Measurements from ENCODE around the gene AQP4. TPM values are rescaled to one million over a fixed set of nuclear protein-coding genes. Genes with fewer than 3 reads are reported as not detected.

Gene AQP4
- polyA plus RNA-seq, 1 donor (not counting 4 experiments of a cell fraction or from before 2014, with no cell fraction given), result not detected

- no peaks in the 10 kb centered on the region for H3K4me1 ChIP-seq (ENCODE audit: control insufficient read depth, extremely low read depth, insufficient read depth, low read length)
- no peaks in the 10 kb centered on the region for H3K27me3 ChIP-seq (ENCODE audit: control insufficient read depth, extremely low read depth, insufficient read depth, low read length)
- dilution Hi-C loops (cut with MboI; ENCODE audit: extremely low pct_ligation_motif_present, low sequenced_read_pairs), result no loop called here
- TF ChIP-seq EZH2 (IDR thresholded peaks at IDR 0.05; ENCODE audit: low read length), result no peak
- TF ChIP-seq, protein P1, sequence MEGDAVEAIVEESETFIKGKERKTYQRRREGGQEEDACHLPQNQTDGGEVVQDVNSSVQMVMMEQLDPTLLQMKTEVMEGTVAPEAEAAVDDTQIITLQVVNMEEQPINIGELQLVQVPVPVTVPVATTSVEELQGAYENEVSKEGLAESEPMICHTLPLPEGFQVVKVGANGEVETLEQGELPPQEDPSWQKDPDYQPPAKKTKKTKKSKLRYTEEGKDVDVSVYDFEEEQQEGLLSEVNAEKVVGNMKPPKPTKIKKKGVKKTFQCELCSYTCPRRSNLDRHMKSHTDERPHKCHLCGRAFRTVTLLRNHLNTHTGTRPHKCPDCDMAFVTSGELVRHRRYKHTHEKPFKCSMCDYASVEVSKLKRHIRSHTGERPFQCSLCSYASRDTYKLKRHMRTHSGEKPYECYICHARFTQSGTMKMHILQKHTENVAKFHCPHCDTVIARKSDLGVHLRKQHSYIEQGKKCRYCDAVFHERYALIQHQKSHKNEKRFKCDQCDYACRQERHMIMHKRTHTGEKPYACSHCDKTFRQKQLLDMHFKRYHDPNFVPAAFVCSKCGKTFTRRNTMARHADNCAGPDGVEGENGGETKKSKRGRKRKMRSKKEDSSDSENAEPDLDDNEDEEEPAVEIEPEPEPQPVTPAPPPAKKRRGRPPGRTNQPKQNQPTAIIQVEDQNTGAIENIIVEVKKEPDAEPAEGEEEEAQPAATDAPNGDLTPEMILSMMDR (optimal IDR thresholded peaks at IDR 0.05 in 1 of 3, IDR thresholded peaks at IDR 0.05 in 1 of 3, conservative IDR thresholded peaks at IDR 0.05 in 1 of 3; ENCODE audit: extremely low read depth in 1 of 3, insufficient read depth in 2 of 3, low read length in 3 of 3), result no peak
- H4K20me1 ChIP-seq (ENCODE audit: control insufficient read depth, extremely low read depth, insufficient read depth, low read length), result no peaks in the 10 kb centered on the region
- no peak overlapping the region for H3K4me3 ChIP-seq (ENCODE audit: control insufficient read depth in 2 of 3, extremely low read depth in 1 of 3, insufficient read depth in 2 of 3, low read depth in 1 of 3, low read length in 3 of 3)
- FAIRE-seq (no peak), DNase-seq (ENCODE audit: low read depth, low spot score) (no peak)
- H3K9me1 ChIP-seq (ENCODE audit: control insufficient read depth, extremely low read depth, insufficient read depth, low read length), result no peaks in the 10 kb centered on the region
- no peak overlapping the region for H2AFZ ChIP-seq (ENCODE audit: control insufficient read depth, low read length)
- H3K79me2 ChIP-seq (ENCODE audit: control insufficient read depth, insufficient read depth, low read length), result no peaks in the 10 kb centered on the region
- no peaks in the 10 kb centered on the region for H3K36me3 ChIP-seq (ENCODE audit: control insufficient read depth in 2 of 2, extremely low read depth in 1 of 2, insufficient read depth in 2 of 2, low read length in 2 of 2)
- H3K27ac ChIP-seq (ENCODE audit: control insufficient read depth, insufficient read depth, low read length), result no peak overlapping the region
- no peaks in the 10 kb centered on the region for H3K9me3 ChIP-seq (ENCODE audit: control insufficient read depth, low read depth, low read length)
- H3K9ac ChIP-seq (ENCODE audit: control insufficient read depth, extremely low read depth, insufficient read depth, low read length), result no peak overlapping the region
- H3K4me2 ChIP-seq (ENCODE audit: control insufficient read depth, extremely low read depth, insufficient read depth, low read depth, low read length), result no peak overlapping the region
Observed at GRCh38 chr18:26888259-26888658, 22.8 kb upstream of the AQP4 start.

GRCh38 chr18:26875040-26875654 is 9.6 kb upstream of the AQP4 start:
- Histone ChIP-seq H3K36me3 (ENCODE audit: control insufficient read depth in 2 of 2, extremely low read depth in 1 of 2, insufficient read depth in 2 of 2, low read length in 2 of 2) (no peaks in the 10 kb centered on the region), H3K9ac (ENCODE audit: control insufficient read depth, extremely low read depth, insufficient read depth, low read length) (no peak overlapping the region), H3K4me2 (ENCODE audit: control insufficient read depth, extremely low read depth, insufficient read depth, low read depth, low read length) (no peak overlapping the region), H3K9me1 (ENCODE audit: control insufficient read depth, extremely low read depth, insufficient read depth, low read length) (no peaks in the 10 kb centered on the region), H3K27me3 (ENCODE audit: control insufficient read depth, extremely low read depth, insufficient read depth, low read length) (no peaks in the 10 kb centered on the region), H3K27ac (ENCODE audit: control insufficient read depth, insufficient read depth, low read length) (no peak overlapping the region), H3K4me3 (ENCODE audit: control insufficient read depth in 2 of 3, extremely low read depth in 1 of 3, insufficient read depth in 2 of 3, low read depth in 1 of 3, low read length in 3 of 3) (no peak overlapping the region), H3K9me3 (ENCODE audit: control insufficient read depth, low read depth, low read length) (no peaks in the 10 kb centered on the region), H3K4me1 (ENCODE audit: control insufficient read depth, extremely low read depth, insufficient read depth, low read length) (no peaks in the 10 kb centered on the region), H3K79me2 (ENCODE audit: control insufficient read depth, insufficient read depth, low read length) (no peaks in the 10 kb centered on the region), H2AFZ (ENCODE audit: control insufficient read depth, low read length) (no peak overlapping the region), H4K20me1 (ENCODE audit: control insufficient read depth, extremely low read depth, insufficient read depth, low read length) (no peaks in the 10 kb centered on the region)
- DNase-seq (ENCODE audit: low read depth, low spot score), result no peak
- dilution Hi-C loops (cut with MboI; ENCODE audit: extremely low pct_ligation_motif_present, low sequenced_read_pairs), result no loop called here
- TF ChIP-seq, protein P1 (optimal IDR thresholded peaks at IDR 0.05 in 1 of 3, IDR thresholded peaks at IDR 0.05 in 1 of 3, conservative IDR thresholded peaks at IDR 0.05 in 1 of 3; ENCODE audit: extremely low read depth in 1 of 3, insufficient read depth in 2 of 3, low read length in 3 of 3), result no peak
- TF ChIP-seq EZH2 (IDR thresholded peaks at IDR 0.05; ENCODE audit: low read length), result no peak
- FAIRE-seq, result no peak
